ENCODE results near the gene SUCLG1.

Gene SUCLG1

GRCh38 chr2:84452624-84453023 lies 6.5 kb downstream of the SUCLG1 start:
- TF ChIP-seq CTCF (IDR thresholded peaks at IDR 0.05) (no peak), ZFX (IDR thresholded peaks at IDR 0.05; ENCODE audit: borderline replicate concordance) (no peak)
- H3K27ac ChIP-seq = no peak overlapping the region

- no peak overlapping the region for H3K27ac ChIP-seq
- TF ChIP-seq CTCF (IDR thresholded peaks at IDR 0.05) (no peak), ZFX (IDR thresholded peaks at IDR 0.05; ENCODE audit: borderline replicate concordance) (no peak)
Measured at GRCh38 chr2:84451579-84451978, 7.5 kb downstream of the SUCLG1 start.

GRCh38 chr2:84450288-84451227 lies 8.5 kb downstream of the SUCLG1 start:
- no peak overlapping the region for H3K27ac ChIP-seq
- TF ChIP-seq ZFX (IDR thresholded peaks at IDR 0.05; ENCODE audit: borderline replicate concordance) (no peak), CTCF (IDR thresholded peaks at IDR 0.05) (no peak)

GRCh38 chr2:84449711-84450110 lies 9.4 kb downstream of the SUCLG1 start:
- no peak for TF ChIP-seq ZFX (IDR thresholded peaks at IDR 0.05; ENCODE audit: borderline replicate concordance)
- no peak for TF ChIP-seq CTCF (IDR thresholded peaks at IDR 0.05)
- no peak overlapping the region for H3K27ac ChIP-seq

GRCh38 chr2:84449055-84449454 lies 10.0 kb downstream of the SUCLG1 start:
- no peak overlapping the region for H3K27ac ChIP-seq
- no peak for TF ChIP-seq CTCF (IDR thresholded peaks at IDR 0.05)
- TF ChIP-seq ZFX (IDR thresholded peaks at IDR 0.05; ENCODE audit: borderline replicate concordance) = no peak

- TF ChIP-seq ZFX (IDR thresholded peaks at IDR 0.05; ENCODE audit: borderline replicate concordance) (no peak), CTCF (IDR thresholded peaks at IDR 0.05) (no peak)
- H3K27ac ChIP-seq = no peak overlapping the region
Measured at GRCh38 chr2:84443477-84443876, 15.6 kb downstream of the SUCLG1 start.

GRCh38 chr2:84442888-84443287 lies 16.2 kb downstream of the SUCLG1 start:
- H3K27ac ChIP-seq = no peak overlapping the region
- no peak for TF ChIP-seq CTCF (IDR thresholded peaks at IDR 0.05)
- TF ChIP-seq ZFX (IDR thresholded peaks at IDR 0.05; ENCODE audit: borderline replicate concordance) = no peak
